Spleen (tissue), 7 donors: ENCODE data around the gene DENND6B.

Experiments used
- CTCF ChIP-seq, 11 experiments: fragments of 200-600 bp in 7 of 11; fragments of 450-650 bp in 4 of 11; sonication (generic) in 4 of 11; IDR thresholded peaks in 8 of 11; conservative IDR thresholded peaks in 3 of 11; 1 replicate in 7 of 11; 2 replicates in 4 of 11; pipeline versions ENCODE4 v1.4.0 to v1.8.0; 2016 to 2021; ENCODE audit warnings: antibody characterized with exemption in 11 of 11, inconsistent platforms in 4 of 11, mild to moderate bottlenecking in 1 of 11
- POLR2A ChIP-seq, 3 donors: fragments of 450-650 bp; IDR thresholded peaks; one replicate each; pipeline ENCODE4 v1.5.1; 2017; ENCODE audit warnings: antibody characterized with exemption in 3 of 3, mild to moderate bottlenecking in 1 of 3
- POLR2AphosphoS5 ChIP-seq, 3 donors: sonication (generic); formaldehyde crosslinking; IDR thresholded peaks; one replicate each; pipeline ENCODE4 v1.5.1; 2017; ENCODE audit warnings: antibody characterized with exemption in 3 of 3
- donor health status: DM: no; HTN: no; CAD: no; lungs with moderate emphysema.
- donor health status: DM: no; HTN: no; CAD: no.
- donor health status: DM: no; HTN: no; CAD: no.

DNA sequence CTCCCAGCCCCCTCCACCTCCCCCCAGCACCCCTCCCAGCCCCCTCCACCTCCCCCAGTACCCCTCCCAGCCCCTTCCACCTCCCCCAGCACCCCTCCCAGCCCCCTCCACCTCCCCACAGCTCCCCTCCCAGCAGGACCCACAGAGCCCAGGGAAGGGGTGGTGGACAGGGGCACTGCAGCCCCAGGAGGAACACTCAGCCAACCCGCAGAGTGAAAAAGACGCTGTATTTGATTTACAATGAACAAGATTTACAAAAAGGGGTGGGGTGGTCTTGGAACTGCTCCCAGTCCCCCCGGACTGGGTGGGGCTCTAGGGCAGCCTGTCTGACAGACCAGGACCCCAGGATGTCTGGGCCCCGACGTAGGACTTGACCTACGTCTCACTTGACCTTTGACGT, 52.0 kb downstream of the DENND6B start:
- no peak for TF ChIP-seq POLR2A (IDR thresholded peaks at IDR 0.05)
- no peak for TF ChIP-seq CTCF (IDR thresholded peaks at IDR 0.05 in 8 of 11, conservative IDR thresholded peaks at IDR 0.05 in 3 of 11)
- TF ChIP-seq POLR2AphosphoS5 (IDR thresholded peaks at IDR 0.05) = no peak
